ENCODE measurements around the gene TRIM10. TPM values are rescaled to one million over a fixed set of nuclear protein-coding genes. Genes with fewer than 3 reads are reported as not detected.

Gene TRIM10
- total RNA-seq, 1 donor from 2014 or later = not detected

DNA sequence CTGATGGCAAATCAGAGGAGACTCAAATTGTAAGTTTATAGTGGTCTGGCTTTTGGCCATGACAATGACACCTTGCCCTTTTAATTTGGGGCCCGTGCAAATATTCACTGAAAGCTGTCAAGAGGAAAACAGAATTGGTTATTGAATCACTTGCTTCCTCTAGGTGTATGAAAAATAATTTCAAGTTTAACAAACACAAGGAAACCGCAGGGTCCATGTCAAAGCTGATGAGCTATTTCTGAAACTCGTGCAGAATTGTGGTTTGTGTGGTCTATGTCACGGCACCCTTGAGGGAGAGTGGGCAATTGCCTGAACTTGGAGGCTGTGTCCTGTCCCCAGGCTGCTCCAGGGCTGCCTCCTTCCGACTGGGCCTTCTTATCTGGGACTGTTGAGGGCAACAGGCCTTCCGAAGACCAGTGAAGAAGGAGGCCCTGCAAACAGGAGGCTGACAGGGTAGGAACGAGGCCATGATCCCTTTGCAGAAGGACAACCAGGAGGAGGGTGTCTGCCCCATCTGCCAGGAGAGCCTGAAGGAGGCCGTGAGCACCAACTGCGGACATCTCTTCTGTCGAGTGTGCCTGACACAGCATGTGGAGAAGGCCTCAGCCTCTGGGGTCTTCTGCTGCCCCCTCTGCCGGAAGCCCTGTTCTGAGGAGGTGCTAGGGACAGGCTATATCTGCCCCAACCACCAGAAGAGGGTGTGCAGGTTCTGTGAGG, 24.3 kb downstream of the TRIM10 start:
- H3K9me3 Mint-ChIP-seq (ENCODE audit: unreplicated experiment) = peaks cover 3% of the 10 kb centered on the region
- TF ChIP-seq, protein P1, sequence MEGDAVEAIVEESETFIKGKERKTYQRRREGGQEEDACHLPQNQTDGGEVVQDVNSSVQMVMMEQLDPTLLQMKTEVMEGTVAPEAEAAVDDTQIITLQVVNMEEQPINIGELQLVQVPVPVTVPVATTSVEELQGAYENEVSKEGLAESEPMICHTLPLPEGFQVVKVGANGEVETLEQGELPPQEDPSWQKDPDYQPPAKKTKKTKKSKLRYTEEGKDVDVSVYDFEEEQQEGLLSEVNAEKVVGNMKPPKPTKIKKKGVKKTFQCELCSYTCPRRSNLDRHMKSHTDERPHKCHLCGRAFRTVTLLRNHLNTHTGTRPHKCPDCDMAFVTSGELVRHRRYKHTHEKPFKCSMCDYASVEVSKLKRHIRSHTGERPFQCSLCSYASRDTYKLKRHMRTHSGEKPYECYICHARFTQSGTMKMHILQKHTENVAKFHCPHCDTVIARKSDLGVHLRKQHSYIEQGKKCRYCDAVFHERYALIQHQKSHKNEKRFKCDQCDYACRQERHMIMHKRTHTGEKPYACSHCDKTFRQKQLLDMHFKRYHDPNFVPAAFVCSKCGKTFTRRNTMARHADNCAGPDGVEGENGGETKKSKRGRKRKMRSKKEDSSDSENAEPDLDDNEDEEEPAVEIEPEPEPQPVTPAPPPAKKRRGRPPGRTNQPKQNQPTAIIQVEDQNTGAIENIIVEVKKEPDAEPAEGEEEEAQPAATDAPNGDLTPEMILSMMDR (IDR thresholded peaks at IDR 0.05; ENCODE audit: partially characterized antibody, unreplicated experiment) = no peak
- H3K27me3 Mint-ChIP-seq (ENCODE audit: unreplicated experiment) = peaks cover 2% of the 10 kb centered on the region
- no peaks in the 10 kb centered on the region for H3K36me3 Mint-ChIP-seq (ENCODE audit: unreplicated experiment)
- peaks cover 4% of the 10 kb centered on the region for H3K4me1 Mint-ChIP-seq (ENCODE audit: low read depth, unreplicated experiment)
- no peak overlapping the region for H3K4me3 Mint-ChIP-seq (ENCODE audit: unreplicated experiment)
- no peak for DNase-seq
- H3K27ac Mint-ChIP-seq (ENCODE audit: unreplicated experiment) = no peak overlapping the region

DNA sequence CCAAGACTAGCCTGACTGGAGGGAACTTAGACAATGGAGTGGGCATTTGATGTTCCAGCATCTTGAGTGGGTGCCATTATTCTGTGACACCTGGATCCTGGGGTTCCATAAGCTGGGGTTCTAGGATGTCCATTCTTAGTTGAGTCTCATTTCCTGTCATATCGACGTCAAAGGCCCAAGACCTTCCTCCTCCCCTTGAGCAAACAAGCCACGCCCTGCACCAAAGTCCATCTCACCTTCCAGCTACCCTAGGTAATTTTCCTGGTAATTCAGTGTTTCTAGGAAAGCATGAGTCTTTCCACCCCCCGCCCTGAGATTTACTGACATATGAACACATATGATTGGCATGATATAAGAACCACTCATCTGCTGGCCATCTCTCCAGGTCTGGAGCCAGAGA, 25.3 kb downstream of the TRIM10 start, which contains the start of gene TRIM40:
Gene TRIM40 (plus strand): TSS at position 384 of the 400 bp plus-strand sequence. CDS start 897 bp downstream, outside the sequence.
- Mint-ChIP-seq H3K27me3 (ENCODE audit: unreplicated experiment) (peaks cover 4% of the 10 kb centered on the region), H3K9me3 (ENCODE audit: unreplicated experiment) (peaks cover under 1% of the 10 kb centered on the region), H3K4me1 (ENCODE audit: low read depth, unreplicated experiment) (peaks cover 6% of the 10 kb centered on the region), H3K4me3 (ENCODE audit: unreplicated experiment) (no peak within 1 kb of the TSS), H3K27ac (ENCODE audit: unreplicated experiment) (no peak within 1 kb of the TSS), H3K36me3 (ENCODE audit: unreplicated experiment) (no peaks in the 10 kb centered on the region)
- DNase-seq = no peak
- TF ChIP-seq, protein P1 (IDR thresholded peaks at IDR 0.05; ENCODE audit: partially characterized antibody, unreplicated experiment) = no peak

DNA sequence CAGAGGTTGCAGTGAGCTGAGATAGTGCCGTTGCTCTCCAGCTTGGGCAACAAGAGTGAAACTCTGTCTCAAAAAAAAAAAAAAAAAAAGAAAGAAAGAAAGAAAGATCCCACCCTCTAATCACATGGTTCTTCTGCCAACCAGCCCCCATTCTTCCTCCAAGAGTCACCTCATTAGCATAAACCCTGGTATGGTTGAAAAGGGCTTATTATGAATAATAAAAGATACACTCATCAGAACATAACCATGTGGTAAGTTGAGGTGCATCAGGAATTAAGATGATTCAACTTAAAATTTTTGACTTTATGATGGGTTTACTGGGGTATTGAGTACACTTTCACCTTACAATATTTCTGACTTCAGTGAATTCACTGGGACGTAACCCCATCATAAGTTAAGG, 25.9 kb downstream of the TRIM10 start:
- no peak overlapping the region for H3K27ac Mint-ChIP-seq (ENCODE audit: unreplicated experiment)
- no peak overlapping the region for H3K4me3 Mint-ChIP-seq (ENCODE audit: unreplicated experiment)
- TF ChIP-seq, protein P1 (IDR thresholded peaks at IDR 0.05; ENCODE audit: partially characterized antibody, unreplicated experiment) = no peak
- no peak for DNase-seq
- H3K9me3 Mint-ChIP-seq (ENCODE audit: unreplicated experiment) = no peaks in the 10 kb centered on the region
- no peaks in the 10 kb centered on the region for H3K36me3 Mint-ChIP-seq (ENCODE audit: unreplicated experiment)
- H3K4me1 Mint-ChIP-seq (ENCODE audit: low read depth, unreplicated experiment) = peaks cover 13% of the 10 kb centered on the region
- peaks cover 4% of the 10 kb centered on the region for H3K27me3 Mint-ChIP-seq (ENCODE audit: unreplicated experiment)

DNA sequence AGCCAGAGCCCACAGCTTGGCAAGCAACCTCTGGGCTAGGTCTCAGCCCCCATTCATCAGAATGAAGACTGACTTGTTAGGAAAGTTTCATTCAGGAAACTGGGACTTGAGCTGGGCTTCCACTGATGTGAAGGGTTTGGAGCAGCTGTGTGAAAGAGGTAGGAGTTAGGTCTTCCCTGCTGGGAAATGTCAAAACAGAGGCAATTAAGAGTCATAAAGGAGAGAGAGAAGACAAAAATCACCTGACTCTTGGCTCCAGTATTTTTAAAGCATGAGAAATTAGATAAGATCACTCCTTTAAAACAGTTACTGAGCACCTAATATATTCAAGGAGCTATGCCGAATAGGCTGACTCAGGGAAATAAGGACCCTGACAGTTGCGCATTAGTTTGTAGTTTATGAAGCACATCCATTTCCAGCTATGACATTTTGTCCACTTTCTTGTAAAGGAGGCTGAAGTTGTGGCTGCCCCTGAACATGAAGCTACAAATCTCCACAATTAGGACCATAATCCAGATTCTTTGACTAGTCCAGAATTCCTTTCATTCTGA, 29.0 kb downstream of the TRIM10 start:
- Mint-ChIP-seq H3K4me1 (ENCODE audit: low read depth, unreplicated experiment) (peaks cover 14% of the 10 kb centered on the region), H3K27ac (ENCODE audit: unreplicated experiment) (no peak overlapping the region), H3K9me3 (ENCODE audit: unreplicated experiment) (no peaks in the 10 kb centered on the region), H3K36me3 (ENCODE audit: unreplicated experiment) (no peaks in the 10 kb centered on the region), H3K4me3 (ENCODE audit: unreplicated experiment) (no peak overlapping the region), H3K27me3 (ENCODE audit: unreplicated experiment) (peaks cover 10% of the 10 kb centered on the region)
- no peak for DNase-seq
- TF ChIP-seq, protein P1 (IDR thresholded peaks at IDR 0.05; ENCODE audit: partially characterized antibody, unreplicated experiment) = no peak
